Stimulated activated CD8-positive, alpha-beta memory T cell treated with anti-CD3 and anti-CD28 coated beads, Interleukin-4, amount 100 ng/mL, for 48 hours (primary cell): ENCODE data around the gene SHISAL1.

ENCODE experiments used
- DNase-seq: peaks from one replicate; pipeline ENCODE4 v3.0.0-alpha.2; 2020

Gene SHISAL1

DNA sequence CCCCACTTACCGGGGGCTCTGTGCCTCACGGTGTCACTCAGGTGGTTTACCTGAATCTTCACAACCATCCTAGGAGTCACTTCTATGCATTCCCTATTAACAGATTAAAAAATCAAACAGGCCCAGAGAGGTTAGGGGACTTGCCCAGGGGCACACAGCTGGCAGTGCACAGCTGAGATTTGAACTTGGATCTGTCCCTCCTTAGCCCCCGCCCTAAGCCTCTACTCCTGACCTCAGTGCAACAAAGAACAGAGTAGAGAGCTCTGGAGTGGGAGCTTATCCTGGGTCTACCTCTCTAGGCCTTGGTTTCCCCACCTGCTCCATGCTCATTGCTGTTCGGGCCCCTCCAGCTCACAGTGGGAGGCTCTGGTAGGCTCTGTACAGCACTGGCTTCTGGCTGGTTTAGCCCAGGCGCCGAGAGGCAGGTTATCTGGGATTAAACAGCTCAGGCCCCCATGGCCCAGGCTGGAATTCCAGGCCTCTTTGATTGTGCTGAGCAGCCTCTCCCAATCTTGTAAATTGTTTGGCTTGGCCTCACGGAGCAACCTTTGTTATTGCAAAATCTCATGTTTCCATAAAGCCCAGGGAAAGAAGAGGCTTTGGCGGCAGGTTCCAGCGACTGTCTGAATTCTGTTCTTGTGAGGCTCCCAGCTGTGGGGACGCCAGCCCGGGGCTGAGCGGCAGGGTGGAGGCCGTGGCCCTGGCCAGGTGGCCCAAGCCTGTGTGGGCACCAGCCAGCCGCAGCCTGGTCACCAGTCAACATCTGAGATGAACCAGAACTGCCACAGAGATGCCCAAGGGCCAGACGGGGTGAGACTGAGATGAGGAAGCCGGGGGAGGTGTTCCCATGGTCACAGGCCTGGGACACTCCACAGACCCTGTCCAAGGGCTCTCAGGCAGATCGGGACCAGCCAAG lies 28.9 kb upstream of the SHISAL1 start:
- DNase-seq = no peak

DNA sequence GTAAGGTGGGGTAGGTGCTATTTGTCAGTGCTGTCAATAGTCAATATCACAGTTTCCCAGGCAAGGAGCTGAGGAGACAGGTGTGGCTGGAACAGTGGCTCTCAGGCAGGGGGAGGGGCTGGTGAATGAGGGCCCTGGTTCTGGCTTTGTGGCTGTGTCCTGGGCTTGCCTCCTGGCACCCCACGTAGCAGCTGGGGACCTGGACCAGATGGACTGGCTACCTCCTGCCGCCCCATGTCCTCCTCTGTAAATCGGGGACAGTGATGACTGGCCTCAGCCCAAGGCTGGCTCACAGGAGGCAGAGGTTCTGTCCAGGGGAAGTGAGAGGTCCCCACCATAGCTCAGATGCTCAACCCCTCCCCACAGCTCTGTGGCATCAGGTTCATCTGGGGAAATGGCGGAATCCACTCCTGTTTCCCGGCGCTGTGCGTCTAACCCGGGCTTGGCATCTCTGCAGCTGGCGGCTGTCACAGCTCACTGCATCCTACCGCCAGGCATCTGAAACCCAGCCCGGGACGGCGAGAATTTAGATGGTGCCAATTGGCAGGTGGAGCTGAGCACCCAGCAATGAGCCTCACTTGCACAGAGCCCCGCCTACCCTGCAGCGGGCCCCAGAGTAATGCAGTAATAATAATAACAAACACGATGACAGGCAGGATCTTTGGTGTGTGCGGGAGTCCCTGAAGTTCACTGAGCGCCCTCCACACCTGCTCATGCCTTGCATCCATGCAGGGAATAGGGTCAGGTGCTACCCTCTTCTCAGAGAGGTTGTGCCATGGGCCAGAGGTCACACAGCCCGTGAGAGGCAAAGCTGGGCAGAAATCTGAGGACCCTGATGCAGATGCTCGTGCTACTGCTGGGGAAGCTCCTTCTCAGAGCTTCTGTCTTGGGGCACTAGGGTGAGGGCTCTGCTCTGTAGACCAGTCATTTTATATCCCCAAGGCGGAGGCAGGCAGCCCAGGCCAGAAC lies 27.8 kb upstream of the SHISAL1 start:
- no peak for DNase-seq

- no peak for DNase-seq
These were observed 26.2 kb upstream of the SHISAL1 start for GRCh38 chr22:44338906-44339305.

- DNase-seq = no peak
These were observed 25.5 kb upstream of the SHISAL1 start for GRCh38 chr22:44338177-44338810.

DNA sequence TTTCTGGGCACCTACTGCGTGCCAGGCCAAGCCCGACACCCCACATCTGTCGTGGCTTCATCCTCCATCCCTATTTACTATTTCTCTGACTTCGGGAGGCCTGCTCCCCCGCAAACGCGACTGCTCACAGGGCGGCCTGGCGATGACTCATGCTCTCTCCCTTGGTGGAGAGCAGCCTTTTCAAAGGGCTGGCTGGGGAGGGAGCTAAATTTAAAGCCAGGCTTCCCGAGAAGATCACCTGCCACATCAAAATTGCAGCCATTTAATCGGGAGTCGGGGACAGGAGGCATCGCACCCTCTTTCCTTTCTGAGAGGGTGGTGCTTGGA lies 24.9 kb upstream of the SHISAL1 start:
- peak; percentile 44 for DNase-seq

DNA sequence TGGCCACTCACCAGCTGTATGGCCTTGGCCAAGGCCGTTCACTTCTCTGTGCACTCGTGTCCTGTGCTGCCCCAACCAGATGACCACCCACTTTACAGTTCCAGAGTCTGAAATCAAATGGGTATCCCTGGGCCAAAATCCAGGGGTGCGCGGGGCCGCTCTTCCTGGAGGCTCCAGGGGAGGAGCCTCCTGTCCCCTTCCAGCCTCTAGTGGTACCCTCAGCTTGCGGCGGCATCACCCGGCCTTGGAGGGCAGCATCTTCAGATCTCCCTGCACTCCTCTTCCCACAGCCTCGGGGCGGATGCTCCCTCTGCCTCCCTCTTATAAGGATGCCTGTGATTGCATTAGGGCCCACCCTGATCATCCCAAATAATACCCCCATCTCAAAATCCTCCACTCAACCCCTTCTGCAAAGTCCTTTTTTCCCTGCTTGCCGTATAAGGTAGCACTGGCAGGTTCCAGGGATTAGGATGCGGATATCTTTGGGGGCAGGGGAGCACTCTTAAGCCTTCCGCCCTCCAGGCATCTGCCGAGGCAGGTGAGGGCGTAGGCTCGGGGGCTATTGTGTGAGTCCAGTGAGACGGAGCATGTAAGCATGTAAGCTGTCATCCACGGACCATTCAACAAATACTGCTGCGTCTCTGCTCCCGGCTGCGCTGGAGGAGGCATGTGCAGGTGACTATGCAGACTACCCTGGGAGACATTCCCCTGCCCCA lies 24.4 kb upstream of the SHISAL1 start:
- DNase-seq = no peak

- DNase-seq = peak; percentile 34
These were observed 23.4 kb upstream of the SHISAL1 start for GRCh38 chr22:44335903-44336803.

DNA sequence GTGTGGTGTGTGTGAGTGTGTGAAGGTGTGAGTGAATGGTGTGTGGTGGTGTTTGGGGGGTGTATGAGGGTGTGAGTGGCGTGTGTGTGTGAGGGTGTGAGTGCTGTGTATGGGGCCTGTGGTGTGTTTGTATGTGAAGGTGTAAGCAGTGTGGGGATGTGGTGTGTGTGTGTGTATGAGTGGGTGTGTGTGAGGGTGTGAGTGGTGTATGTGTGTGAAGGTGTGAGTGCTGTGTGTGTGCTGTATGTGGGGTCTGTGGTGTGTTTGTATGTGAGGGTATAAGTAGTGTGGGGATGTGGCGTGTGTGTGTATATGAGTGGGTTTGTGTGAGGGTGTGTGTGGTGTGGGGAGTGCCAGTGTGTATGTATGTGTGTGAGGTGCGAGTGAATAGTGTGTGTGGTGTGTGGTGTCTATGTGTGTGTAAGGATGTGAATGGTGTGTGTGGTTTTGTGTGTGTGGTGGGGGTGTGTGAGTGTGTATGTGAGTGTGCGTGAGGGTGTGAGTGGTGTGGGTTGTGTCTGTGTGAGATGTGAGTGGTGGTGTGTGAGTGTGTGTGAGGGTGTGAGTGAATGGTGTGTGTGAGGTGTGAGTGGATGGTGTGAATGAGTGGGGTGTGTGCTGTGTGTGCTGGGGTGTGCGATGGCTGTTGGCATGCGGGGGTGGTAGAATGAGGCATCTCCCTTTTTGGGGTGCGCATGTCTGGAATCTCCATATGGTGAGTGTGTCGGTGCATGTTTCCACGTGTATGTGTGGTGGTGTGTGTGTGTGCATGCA lies 22.5 kb upstream of the SHISAL1 start:
- DNase-seq = no peak

GRCh38 chr22:44333847-44334635 lies 21.3 kb upstream of the SHISAL1 start:
- DNase-seq = no peak

DNA sequence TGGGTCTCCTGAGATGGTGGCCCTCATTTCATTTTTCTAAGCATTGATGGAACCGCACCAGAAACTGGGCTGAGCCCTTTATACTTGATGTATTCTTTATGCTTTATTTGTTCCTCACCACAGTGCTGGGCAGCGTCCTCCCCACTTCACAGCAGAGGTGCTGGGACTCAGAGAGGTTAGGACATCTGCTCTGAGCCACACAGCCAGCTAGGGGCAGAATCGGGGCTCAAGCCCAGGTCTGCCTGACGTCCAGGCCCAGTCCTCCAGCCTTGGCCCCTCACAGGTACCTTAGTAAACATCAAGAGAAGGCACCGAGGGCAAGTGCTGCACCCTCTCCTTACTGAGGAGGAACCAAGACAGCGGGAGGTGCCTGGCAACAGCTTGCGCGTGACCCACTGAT lies 20.2 kb upstream of the SHISAL1 start:
- no peak for DNase-seq

GRCh38 chr22:44331881-44332714 lies 19.3 kb upstream of the SHISAL1 start:
- DNase-seq = no peak

DNA sequence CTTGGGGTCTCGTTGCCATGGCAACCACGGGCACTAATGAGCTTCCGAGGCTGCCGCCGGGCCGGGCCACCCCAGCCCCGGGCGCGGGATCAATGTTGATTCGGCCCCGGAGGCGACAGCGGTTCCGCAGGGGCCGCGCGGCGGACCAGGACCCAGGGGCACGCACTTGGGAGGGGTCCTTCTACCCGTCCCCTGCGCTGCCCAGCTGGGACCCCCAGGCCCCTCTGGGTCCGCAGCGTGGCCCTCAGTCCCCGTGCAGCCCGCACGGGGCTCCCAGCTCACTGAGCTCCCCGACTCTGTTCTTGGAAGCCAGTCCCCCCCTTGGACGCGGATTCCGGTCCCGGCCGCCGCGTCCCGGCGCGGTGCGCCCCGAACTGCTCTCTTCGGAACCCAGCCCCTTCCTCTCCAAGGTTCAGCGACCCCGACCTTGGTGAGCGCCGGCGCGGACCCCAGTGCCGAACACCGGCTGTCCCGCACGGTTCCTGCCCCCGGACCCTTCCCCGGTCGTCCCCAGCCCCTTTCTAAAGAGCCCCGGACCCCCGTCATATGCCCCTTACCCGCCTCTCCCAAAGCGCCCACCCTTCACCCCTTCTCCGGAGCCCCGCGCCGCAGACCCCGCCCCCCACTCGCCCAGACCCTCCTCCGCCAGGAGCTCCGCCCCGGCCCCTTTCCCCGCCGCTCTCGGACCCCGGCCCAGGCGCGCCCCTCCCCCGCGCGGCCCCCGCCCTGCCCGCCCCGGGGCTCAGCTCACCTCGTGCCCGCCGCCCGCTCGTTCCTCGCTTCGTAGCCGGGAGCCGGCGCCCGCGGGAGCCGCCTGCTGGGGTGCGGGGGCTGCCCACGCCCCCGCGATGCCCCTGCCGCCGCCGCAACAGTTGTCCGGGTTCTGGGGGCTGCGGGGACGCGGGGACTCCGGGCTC lies 18.3 kb upstream of the SHISAL1 start:
- DNase-seq = no peak

- no peak for DNase-seq
These were observed 17.5 kb upstream of the SHISAL1 start for GRCh38 chr22:44330188-44330743.

GRCh38 chr22:44329179-44329796 lies 16.5 kb upstream of the SHISAL1 start:
- peak; percentile 52 for DNase-seq

- no peak for DNase-seq
These were observed 16.0 kb upstream of the SHISAL1 start for GRCh38 chr22:44328762-44329161.

GRCh38 chr22:44328326-44328725 lies 15.6 kb upstream of the SHISAL1 start:
- no peak for DNase-seq

DNA sequence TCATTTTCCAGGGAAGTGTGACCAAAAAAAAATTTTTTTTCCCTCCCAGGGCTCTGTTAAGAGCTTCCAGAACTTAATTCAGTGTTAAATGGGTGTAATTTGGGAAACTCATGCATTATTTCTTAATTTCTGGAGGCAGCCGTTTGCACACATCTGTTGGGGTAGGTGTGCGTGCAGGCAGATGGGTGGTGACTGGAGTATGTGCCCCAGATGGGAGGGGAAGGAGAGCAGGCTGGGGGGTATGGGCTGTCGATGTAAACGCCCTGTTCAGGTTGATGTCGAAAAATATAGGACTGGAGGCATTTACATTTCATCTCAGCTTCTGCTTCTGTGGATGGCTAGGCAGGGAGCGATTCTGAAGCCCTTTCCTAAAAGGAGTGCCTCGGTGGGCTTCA lies 13.7 kb upstream of the SHISAL1 start:
- DNase-seq = no peak
